Measurements from ENCODE around the gene DNAJB9.
"Not testable (repeated sequence)": the region's sequence is repeated elsewhere in the genome, so short reads cannot be mapped to it uniquely, and the experiment has no call there.

DNAJB9 gene

GRCh38 chr7:108569381-108570145, at the start of gene DNAJB9, which contains the start of gene THAP5:
DNAJB9 (plus strand) TSS chr7:108569874; CDS start chr7:108571727, 1,853 bp downstream.
THAP5 (minus strand) TSS chr7:108569706; CDS start chr7:108569569, 137 bp downstream.
- peak; percentile 99 for DNase-seq

- no peak for DNase-seq
These were observed 46.9 kb upstream of the DNAJB9 start for GRCh38 chr7:108522780-108523179.

GRCh38 chr7:108525327-108525984, 44.2 kb upstream of the DNAJB9 start:
- DNase-seq, result peak; percentile 88

- DNase-seq, result peak; percentile 100
These were observed 43.5 kb upstream of the DNAJB9 start, which contains the start of gene PNPLA8 for GRCh38 chr7:108525985-108526767. PNPLA8 (minus strand) TSS chr7:108526135; CDS start chr7:108515491, 10,644 bp downstream.

GRCh38 chr7:108526768-108527017, 43.0 kb upstream of the DNAJB9 start:
- no peak for DNase-seq

GRCh38 chr7:108528183-108528712, 41.4 kb upstream of the DNAJB9 start:
- DNase-seq, result peak; percentile 15

GRCh38 chr7:108529341-108529740, 40.3 kb upstream of the DNAJB9 start:
- DNase-seq, result peak; percentile 64

- no peak for DNase-seq
These were observed 36.0 kb upstream of the DNAJB9 start for GRCh38 chr7:108533712-108534111.

- DNase-seq, result no peak
These were observed 34.4 kb upstream of the DNAJB9 start for GRCh38 chr7:108535257-108535656.

- DNase-seq, result no peak
These were observed 33.9 kb upstream of the DNAJB9 start for GRCh38 chr7:108535744-108536143.

- DNase-seq, result no peak
These were observed 32.4 kb upstream of the DNAJB9 start for GRCh38 chr7:108537229-108537628.

GRCh38 chr7:108538236-108538635, 31.4 kb upstream of the DNAJB9 start:
- DNase-seq, result not testable (repeated sequence)

GRCh38 chr7:108538685-108539084, 31.0 kb upstream of the DNAJB9 start:
- DNase-seq, result not testable (repeated sequence)

GRCh38 chr7:108541478-108541877, 28.2 kb upstream of the DNAJB9 start:
- DNase-seq, result no peak

GRCh38 chr7:108548141-108548896, 21.4 kb upstream of the DNAJB9 start:
- not testable (repeated sequence) for DNase-seq

- DNase-seq, result not testable (repeated sequence)
These were observed 13.0 kb upstream of the DNAJB9 start for GRCh38 chr7:108556665-108557064.

- DNase-seq, result no peak
These were observed 12.5 kb upstream of the DNAJB9 start for GRCh38 chr7:108557191-108557590.

- DNase-seq, result no peak
These were observed 12.1 kb upstream of the DNAJB9 start for GRCh38 chr7:108557617-108558016.

GRCh38 chr7:108559253-108559652, 10.4 kb upstream of the DNAJB9 start:
- DNase-seq, result no peak

- DNase-seq, result no peak
These were observed 8.5 kb upstream of the DNAJB9 start for GRCh38 chr7:108561047-108561619.

GRCh38 chr7:108565987-108566386, 3.7 kb upstream of the DNAJB9 start:
- no peak for DNase-seq

GRCh38 chr7:108568801-108569380, 783 bp upstream of the DNAJB9 start:
- no peak for DNase-seq
